Fibroblast of lung (primary cell): ENCODE results near the gene IZUMO1R.

Experiments
- EZH2 ChIP-seq: IDR thresholded peaks from 2 replicates; pipeline ENCODE4 v1.5.1; 2012; ENCODE audit warnings: low read length, control low read depth, mild to moderate bottlenecking; ENCODE audit errors: missing control alignments
- TF ChIP-seq, protein P1 (sequence below), 2 donors: IDR thresholded peaks in 1 of 2; conservative IDR thresholded peaks in 1 of 2; 1 replicate in 1 of 2; 2 replicates in 1 of 2; pipeline ENCODE4 v1.5.1; 2011 to 2012; ENCODE audit warnings: low read length in 2 of 2, control low read depth in 1 of 2, inconsistent platforms in 1 of 2, low read depth in 1 of 2, mild to moderate bottlenecking in 1 of 2

DNA sequence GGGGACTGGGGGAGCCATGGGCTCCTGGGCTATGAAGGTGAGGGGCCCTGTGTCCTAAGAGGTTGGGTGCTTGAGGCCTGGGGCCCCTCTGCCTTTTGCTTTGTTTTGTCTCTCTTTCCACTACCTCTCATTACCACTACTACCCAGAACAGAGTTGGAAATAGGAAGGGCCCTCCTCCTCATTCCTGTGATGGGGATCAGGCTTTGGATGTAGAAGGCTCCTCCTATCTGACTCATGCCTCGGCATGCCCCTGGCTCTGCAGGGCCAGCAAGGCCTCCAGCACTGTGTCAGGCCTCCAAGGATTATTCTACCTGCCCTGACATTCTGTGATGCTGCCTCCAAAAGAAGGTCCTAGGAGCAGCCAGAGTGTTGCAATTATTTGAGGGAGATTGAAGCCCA, 766 bp downstream of the IZUMO1R start:
- TF ChIP-seq, protein P1, sequence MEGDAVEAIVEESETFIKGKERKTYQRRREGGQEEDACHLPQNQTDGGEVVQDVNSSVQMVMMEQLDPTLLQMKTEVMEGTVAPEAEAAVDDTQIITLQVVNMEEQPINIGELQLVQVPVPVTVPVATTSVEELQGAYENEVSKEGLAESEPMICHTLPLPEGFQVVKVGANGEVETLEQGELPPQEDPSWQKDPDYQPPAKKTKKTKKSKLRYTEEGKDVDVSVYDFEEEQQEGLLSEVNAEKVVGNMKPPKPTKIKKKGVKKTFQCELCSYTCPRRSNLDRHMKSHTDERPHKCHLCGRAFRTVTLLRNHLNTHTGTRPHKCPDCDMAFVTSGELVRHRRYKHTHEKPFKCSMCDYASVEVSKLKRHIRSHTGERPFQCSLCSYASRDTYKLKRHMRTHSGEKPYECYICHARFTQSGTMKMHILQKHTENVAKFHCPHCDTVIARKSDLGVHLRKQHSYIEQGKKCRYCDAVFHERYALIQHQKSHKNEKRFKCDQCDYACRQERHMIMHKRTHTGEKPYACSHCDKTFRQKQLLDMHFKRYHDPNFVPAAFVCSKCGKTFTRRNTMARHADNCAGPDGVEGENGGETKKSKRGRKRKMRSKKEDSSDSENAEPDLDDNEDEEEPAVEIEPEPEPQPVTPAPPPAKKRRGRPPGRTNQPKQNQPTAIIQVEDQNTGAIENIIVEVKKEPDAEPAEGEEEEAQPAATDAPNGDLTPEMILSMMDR (conservative IDR thresholded peaks at IDR 0.05 in 1 of 2, IDR thresholded peaks at IDR 0.05 in 1 of 2; ENCODE audit: low read depth in 1 of 2, low read length in 2 of 2), result no peak
- no peak for TF ChIP-seq EZH2
